Right lobe of liver (tissue), 6 donors: ENCODE data around the gene GRAMD2A. TPM values are rescaled to one million over a fixed set of nuclear protein-coding genes. Genes with fewer than 3 reads are reported as not detected.

Experiments
- ATAC-seq, 4 donors: fragments of 200-7000 bp; cut with Tn5 transposase; one replicate each; pipeline ENCODE4 v1.9.1; 2020; ENCODE audit warnings: mild to moderate bottlenecking in 4 of 4, moderate library complexity in 4 of 4
- DNase-seq, 3 donors: peaks; one replicate each; pipeline ENCODE4 v3.0.0-alpha.2; 2020
- H3K27ac ChIP-seq, 3 donors: fragments of 200-600 bp; one replicate each; pipeline ENCODE4 v1.8.0; 2022
- H3K27me3 ChIP-seq, 2 donors: fragments of 200-600 bp; one replicate each; pipeline ENCODE4 v1.8.0; 2022
- H3K36me3 ChIP-seq, 4 donors: fragments of 200-600 bp; sonication (generic) in 1 of 4; one replicate each; pipeline versions ENCODE4 v1.5.1 to v1.8.0; 2017 to 2022; ENCODE audit warnings: control low read depth in 1 of 4
- H3K4me1 ChIP-seq, 4 donors: fragments of 200-600 bp; sonication (generic) in 1 of 4; one replicate each; pipeline versions ENCODE4 v1.5.1 to v1.8.0; 2017 to 2022; ENCODE audit warnings: control low read depth in 1 of 4
- H3K4me3 ChIP-seq, 3 donors: fragments of 200-600 bp; one replicate each; pipeline ENCODE4 v1.8.0; 2022
- H3K9me3 ChIP-seq, 4 donors: fragments of 200-600 bp; sonication (generic) in 1 of 4; one replicate each; pipeline versions ENCODE4 v1.5.1 to v1.8.0; 2017 to 2022; ENCODE audit warnings: control low read depth in 1 of 4
- CTCF ChIP-seq, 4 donors: fragments of 200-600 bp in 3 of 4; fragments of 450-650 bp in 1 of 4; IDR thresholded peaks; one replicate each; pipeline versions ENCODE4 v1.5.1 to v1.8.0; 2016 to 2022; ENCODE audit warnings: antibody characterized with exemption in 4 of 4, mild to moderate bottlenecking in 2 of 4
- POLR2A ChIP-seq: fragments of 450-650 bp; IDR thresholded peaks from one replicate; pipeline ENCODE4 v1.6.1; 2017; ENCODE audit warnings: antibody characterized with exemption, mild to moderate bottlenecking
- WGBS: methylation state at CpG from one replicate; pipeline ENCODE4 v1.1.6; 2018; ENCODE audit warnings: low coverage, low lambda C conversion rate; ENCODE audit not compliant: insufficient coverage; ENCODE audit errors: missing lambda C conversion rate; 5-methylcytosine and 5-hydroxymethylcytosine counted together
- intact Hi-C, 2 donors: fragments of 100-400 bp; cut with DNase I; formaldehyde crosslinking; loops; one replicate each; pipeline versions ENCODE4 v1.11.2 to v1.14.1; 2022
- total RNA-seq, 6 experiments: library from RNA; depleted of rRNA in 2 of 6; stranded (reverse); fragments of >200 nt in 2 of 6; fragmentation: NEBNext Ultra II Directional in 3 of 6; extraction: Animal tissue kit (Norgen Biotek cat#: 25700) in 3 of 6; gene quantifications; one replicate each; pipeline versions ENCODE4 v1.1.0 to v1.2.4, GENCODE V29; 2016 to 2023
- donor health status: DM: no; HTN: yes; CAD: no.
- donor health status: DM: no; HTN: no; CAD: no.
- donor health status: DM: no; HTN: no; CAD: no.
- donor health status: DM: no; HTN: yes; CAD: no.
- donor health status: DM: no; HTN: yes; CAD: no.

Gene GRAMD2A
- total RNA-seq, 6 experiments from 2014 or later: not detected

- ATAC-seq: peak; percentile 17 to 60 (median 58)
- peaks cover 0 to 12% of the 10 kb centered on the region in 2 donors for H3K27me3 ChIP-seq
- no peaks in the 10 kb centered on the region for H3K4me1 ChIP-seq
- intact Hi-C loops: no loop called here
- H3K36me3 ChIP-seq: no peaks in the 10 kb centered on the region
- H3K4me3 ChIP-seq: no peak overlapping the region
- H3K27ac ChIP-seq: no peak overlapping the region
- H3K9me3 ChIP-seq: no peaks in the 10 kb centered on the region
- no peak for TF ChIP-seq CTCF (IDR thresholded peaks at IDR 0.05)
- no peak for TF ChIP-seq POLR2A
- DNase-seq: no peak
- WGBS: 28% methylated on average over 2 of the region's 3 CpGs
These were observed 14.9 kb downstream of the GRAMD2A start for GRCh38 chr15:72182673-72183072.

GRCh38 chr15:72182244-72182643 lies 15.3 kb downstream of the GRAMD2A start:
- Histone ChIP-seq H3K36me3 (no peaks in the 10 kb centered on the region), H3K4me1 (no peaks in the 10 kb centered on the region), H3K27me3 (peaks cover 0 to 12% of the 10 kb centered on the region in 2 donors), H3K9me3 (no peaks in the 10 kb centered on the region), H3K4me3 (no peak overlapping the region), H3K27ac (no peak overlapping the region)
- intact Hi-C loops: no loop called here
- no peak for ATAC-seq
- 89% methylated on average over 3 of the region's 3 CpGs for WGBS
- no peak for TF ChIP-seq CTCF (IDR thresholded peaks at IDR 0.05)
- no peak for TF ChIP-seq POLR2A
- DNase-seq: no peak

GRCh38 chr15:72180761-72181324 lies 16.7 kb downstream of the GRAMD2A start:
- H3K27ac ChIP-seq: no peak overlapping the region
- DNase-seq (no peak), ATAC-seq (no peak)
- H3K4me1 ChIP-seq: no peaks in the 10 kb centered on the region
- intact Hi-C loops: no loop called here
- H3K36me3 ChIP-seq: no peaks in the 10 kb centered on the region
- no peak overlapping the region for H3K4me3 ChIP-seq
- no peaks in the 10 kb centered on the region for H3K9me3 ChIP-seq
- H3K27me3 ChIP-seq: peaks cover 0 to 12% of the 10 kb centered on the region in 2 donors
- TF ChIP-seq CTCF (IDR thresholded peaks at IDR 0.05) (no peak), POLR2A (no peak)
- 91% methylated on average over 5 of the region's 5 CpGs for WGBS

DNA sequence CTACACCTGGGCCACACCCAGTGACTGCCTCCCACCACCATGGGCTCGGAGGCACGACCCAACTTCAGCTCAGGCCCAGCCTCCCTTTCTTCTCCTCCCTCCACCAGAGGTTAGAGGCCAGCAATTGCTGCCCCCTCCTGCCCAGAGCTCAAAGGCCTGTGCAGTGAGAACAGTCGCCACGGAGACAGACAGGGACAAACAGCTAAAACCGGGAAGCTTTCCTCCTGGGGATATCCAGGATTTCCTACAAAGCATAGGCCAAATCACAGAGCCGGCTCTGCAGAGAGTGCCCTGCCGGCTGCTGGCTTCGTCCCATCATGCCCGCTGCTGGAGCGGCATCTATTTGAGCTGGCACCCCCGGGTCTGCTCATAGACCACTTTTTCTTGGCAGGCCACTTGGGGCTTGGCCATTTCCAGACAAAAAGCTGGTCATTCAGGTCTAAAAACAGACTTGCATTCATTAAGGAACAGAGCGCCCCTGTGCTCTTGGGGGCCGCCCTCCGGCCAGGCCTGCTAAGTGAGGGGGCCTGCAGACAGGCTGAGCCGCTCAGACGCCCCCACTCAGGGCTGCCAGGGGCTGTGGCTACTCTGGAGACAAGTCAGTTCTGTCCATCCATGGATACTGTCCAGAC lies 17.5 kb downstream of the GRAMD2A start:
- intact Hi-C loops: no loop called here

More for the DNA sequence above, 17.5 kb downstream of the GRAMD2A start:
- ATAC-seq (no peak), DNase-seq (no peak)
- 39% methylated on average over 4 of the region's 16 CpGs for whole genome bisulfite sequencing
- no peak for TF ChIP-seq CTCF (IDR thresholded peaks at IDR 0.05)
- no peak for TF ChIP-seq POLR2A
- Histone ChIP-seq H3K9me3 (no peaks in the 10 kb centered on the region), H3K36me3 (no peaks in the 10 kb centered on the region), H3K27ac (no peak overlapping the region), H3K4me1 (no peaks in the 10 kb centered on the region), H3K27me3 (peaks cover 0 to 12% of the 10 kb centered on the region in 2 donors), H3K4me3 (no peak overlapping the region)
